HG03175 (cell line): ENCODE results near the gene CAPN5.

Source experiments
- ATAC-seq: cut with Tn5 transposase; IDR thresholded peaks from one replicate; pipeline ENCODE4 v1.9.1; 2021; ENCODE audit warnings: mild to moderate bottlenecking, moderate library complexity; ENCODE audit not compliant: unreplicated experiment

The CAPN5 gene

GRCh38 chr11:77082838-77083565 lies 16.2 kb downstream of the CAPN5 start:
- ATAC-seq: no peak

GRCh38 chr11:77083566-77084245 lies 16.9 kb downstream of the CAPN5 start:
- no peak for ATAC-seq

GRCh38 chr11:77084581-77085191 lies 17.9 kb downstream of the CAPN5 start:
- no peak for ATAC-seq

GRCh38 chr11:77085652-77086051 lies 18.9 kb downstream of the CAPN5 start:
- ATAC-seq: no peak

GRCh38 chr11:77086521-77087472 lies 20.0 kb downstream of the CAPN5 start:
- ATAC-seq: no peak

- ATAC-seq: no peak
Measured at GRCh38 chr11:77087723-77088225, 21.0 kb downstream of the CAPN5 start.

GRCh38 chr11:77088236-77089003 lies 21.6 kb downstream of the CAPN5 start:
- ATAC-seq: no peak

GRCh38 chr11:77089004-77089545 lies 22.3 kb downstream of the CAPN5 start:
- ATAC-seq: no peak

- no peak for ATAC-seq
Measured at GRCh38 chr11:77090046-77090372, 23.2 kb downstream of the CAPN5 start.

- no peak for ATAC-seq
Measured at GRCh38 chr11:77090373-77091111, 23.8 kb downstream of the CAPN5 start.

GRCh38 chr11:77091146-77091940 lies 24.6 kb downstream of the CAPN5 start:
- peak; percentile 85 for ATAC-seq

GRCh38 chr11:77092382-77092781 lies 25.6 kb downstream of the CAPN5 start:
- ATAC-seq: no peak

- no peak for ATAC-seq
Measured at GRCh38 chr11:77093056-77093891, 26.5 kb downstream of the CAPN5 start.

- ATAC-seq: no peak
Measured at GRCh38 chr11:77093987-77094840, 27.4 kb downstream of the CAPN5 start.

- ATAC-seq: no peak
Measured at GRCh38 chr11:77094841-77095365, 28.1 kb downstream of the CAPN5 start.
